Neural crest cell (in vitro differentiated cells): ENCODE data around the gene MTHFD1L. TPM values are rescaled to one million over a fixed set of nuclear protein-coding genes. Genes with fewer than 3 reads are reported as not detected.

Experiments used
- DNase-seq: peaks from one replicate; pipeline ENCODE4 v3.0.0; 2021; ENCODE audit warnings: low read depth, mixed read lengths, low spot score
- H3K27ac Mint-ChIP-seq: one replicate; pipeline ENCODE4 v1.8.0; 2021; ENCODE audit warnings: mild to moderate bottlenecking, mixed read lengths; ENCODE audit not compliant: unreplicated experiment
- H3K27me3 Mint-ChIP-seq: 2 replicates; pipeline ENCODE4 v1.8.0; 2021; ENCODE audit warnings: low read depth, mild to moderate bottlenecking, mixed read lengths
- H3K36me3 Mint-ChIP-seq: 2 replicates; pipeline ENCODE4 v1.8.0; 2021; ENCODE audit warnings: low read depth, mild to moderate bottlenecking, mixed read lengths
- H3K4me1 Mint-ChIP-seq: 2 replicates; pipeline ENCODE4 v1.8.0; 2021; ENCODE audit warnings: mixed read lengths
- H3K4me3 Mint-ChIP-seq: one replicate; pipeline ENCODE4 v1.8.0; 2021; ENCODE audit warnings: mild to moderate bottlenecking, mixed read lengths
- H3K9me3 Mint-ChIP-seq: 2 replicates; pipeline ENCODE4 v1.8.0; 2021; ENCODE audit warnings: mixed read lengths
- total RNA-seq: library from RNA; stranded (reverse); gene quantifications from 2 replicates; pipeline ENCODE4 v1.2.1, GENCODE V29; 2021
- TF ChIP-seq, protein P1 (sequence below): fragments of 200-600 bp; sonication (generic); conservative IDR thresholded peaks from 2 replicates; pipeline ENCODE4 v1.5.0; 2021; ENCODE audit warnings: antibody characterized with exemption, mild to moderate bottlenecking

The MTHFD1L gene
- total RNA-seq, 1 donor from 2014 or later = 71.3 TPM

DNA sequence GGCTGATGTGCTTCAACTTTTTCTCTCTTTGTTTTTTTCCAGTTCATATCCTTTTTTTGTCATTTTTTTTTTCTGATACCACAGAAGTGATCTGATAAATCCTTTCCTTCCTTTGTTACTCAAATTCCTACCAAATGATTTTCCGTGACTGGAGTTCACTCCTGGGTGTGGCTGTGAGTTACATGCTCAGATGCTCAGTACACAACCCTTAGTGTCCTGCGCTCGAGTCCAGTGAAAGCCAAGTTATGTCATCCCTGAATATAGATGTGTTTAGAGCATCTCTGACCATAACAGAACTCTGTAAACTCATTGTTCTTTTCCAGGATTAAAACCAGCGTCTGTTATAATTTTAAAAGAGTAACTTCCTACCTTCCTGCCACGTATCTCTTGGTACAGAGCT lies 227.1 kb downstream of the MTHFD1L start:
- Mint-ChIP-seq H3K4me3 (no peak overlapping the region), H3K4me1 (peaks cover 16% of the 10 kb centered on the region), H3K27ac (no peak overlapping the region), H3K36me3 (peaks cover 32% of the 10 kb centered on the region), H3K27me3 (no peaks in the 10 kb centered on the region), H3K9me3 (no peaks in the 10 kb centered on the region)
- no peak for DNase-seq
- TF ChIP-seq, protein P1, sequence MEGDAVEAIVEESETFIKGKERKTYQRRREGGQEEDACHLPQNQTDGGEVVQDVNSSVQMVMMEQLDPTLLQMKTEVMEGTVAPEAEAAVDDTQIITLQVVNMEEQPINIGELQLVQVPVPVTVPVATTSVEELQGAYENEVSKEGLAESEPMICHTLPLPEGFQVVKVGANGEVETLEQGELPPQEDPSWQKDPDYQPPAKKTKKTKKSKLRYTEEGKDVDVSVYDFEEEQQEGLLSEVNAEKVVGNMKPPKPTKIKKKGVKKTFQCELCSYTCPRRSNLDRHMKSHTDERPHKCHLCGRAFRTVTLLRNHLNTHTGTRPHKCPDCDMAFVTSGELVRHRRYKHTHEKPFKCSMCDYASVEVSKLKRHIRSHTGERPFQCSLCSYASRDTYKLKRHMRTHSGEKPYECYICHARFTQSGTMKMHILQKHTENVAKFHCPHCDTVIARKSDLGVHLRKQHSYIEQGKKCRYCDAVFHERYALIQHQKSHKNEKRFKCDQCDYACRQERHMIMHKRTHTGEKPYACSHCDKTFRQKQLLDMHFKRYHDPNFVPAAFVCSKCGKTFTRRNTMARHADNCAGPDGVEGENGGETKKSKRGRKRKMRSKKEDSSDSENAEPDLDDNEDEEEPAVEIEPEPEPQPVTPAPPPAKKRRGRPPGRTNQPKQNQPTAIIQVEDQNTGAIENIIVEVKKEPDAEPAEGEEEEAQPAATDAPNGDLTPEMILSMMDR = no peak

DNA sequence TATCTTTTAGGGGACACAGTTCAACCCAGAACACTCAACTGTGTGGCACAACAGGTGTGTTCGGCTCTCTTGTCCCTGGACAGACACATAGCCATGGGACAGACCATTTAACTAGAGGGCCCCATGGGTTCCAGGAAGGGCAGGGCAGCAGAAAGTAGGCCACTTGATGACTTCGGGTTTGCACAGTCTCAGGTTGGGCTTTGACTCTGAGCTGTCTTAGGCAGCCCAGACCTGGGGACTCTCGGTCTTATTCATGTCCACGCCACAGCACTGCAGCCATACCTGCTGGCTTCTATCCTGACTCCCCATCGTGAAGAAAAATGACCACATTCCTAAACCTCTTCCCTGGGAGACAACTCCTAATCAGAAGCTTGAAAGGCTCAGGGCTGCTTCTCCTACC lies 228.2 kb downstream of the MTHFD1L start:
- no peak overlapping the region for H3K4me3 Mint-ChIP-seq
- peaks cover 8% of the 10 kb centered on the region for H3K4me1 Mint-ChIP-seq
- no peak overlapping the region for H3K27ac Mint-ChIP-seq
- no peak for DNase-seq
- H3K27me3 Mint-ChIP-seq = no peaks in the 10 kb centered on the region
- H3K9me3 Mint-ChIP-seq = no peaks in the 10 kb centered on the region
- TF ChIP-seq, protein P1 = no peak
- peaks cover 27% of the 10 kb centered on the region for H3K36me3 Mint-ChIP-seq

DNA sequence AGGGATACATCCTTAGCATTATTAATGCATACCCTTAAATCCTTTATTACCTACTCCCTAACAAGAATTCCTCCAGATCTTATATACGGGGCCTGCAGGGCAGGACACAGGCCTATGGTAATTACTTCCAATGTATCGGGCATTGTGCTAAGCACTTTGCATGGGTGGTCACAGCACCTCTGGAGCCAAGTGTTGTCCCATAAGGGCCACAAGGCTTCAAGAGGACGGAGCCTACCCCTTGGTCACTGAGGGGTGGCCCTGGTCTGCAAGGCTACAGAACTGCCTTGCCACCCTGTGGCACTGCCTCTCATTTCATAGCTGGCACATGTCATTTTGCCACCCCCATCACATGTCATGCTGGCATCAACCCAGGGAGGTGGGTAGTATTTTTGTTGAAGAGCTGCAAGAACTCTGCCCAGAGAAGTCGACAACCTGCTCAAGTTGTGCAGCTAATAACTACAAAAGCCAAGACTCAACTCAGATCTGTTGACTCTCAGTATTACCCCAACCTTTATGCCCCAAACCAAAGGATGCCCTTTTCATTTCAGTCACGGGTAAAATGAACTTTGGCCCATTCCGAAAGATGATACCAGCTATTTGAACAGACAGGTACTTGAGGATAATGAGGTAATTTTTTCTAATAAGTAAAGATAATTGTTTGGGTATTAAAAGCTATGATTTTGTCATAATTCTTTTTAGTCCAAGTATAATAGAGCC lies 230.2 kb downstream of the MTHFD1L start:
- Mint-ChIP-seq H3K36me3 (peaks cover 34% of the 10 kb centered on the region), H3K27me3 (no peaks in the 10 kb centered on the region), H3K27ac (no peak overlapping the region), H3K4me1 (peaks cover 8% of the 10 kb centered on the region), H3K9me3 (peaks cover 2% of the 10 kb centered on the region), H3K4me3 (no peak overlapping the region)
- TF ChIP-seq, protein P1 = no peak
- DNase-seq = no peak

DNA sequence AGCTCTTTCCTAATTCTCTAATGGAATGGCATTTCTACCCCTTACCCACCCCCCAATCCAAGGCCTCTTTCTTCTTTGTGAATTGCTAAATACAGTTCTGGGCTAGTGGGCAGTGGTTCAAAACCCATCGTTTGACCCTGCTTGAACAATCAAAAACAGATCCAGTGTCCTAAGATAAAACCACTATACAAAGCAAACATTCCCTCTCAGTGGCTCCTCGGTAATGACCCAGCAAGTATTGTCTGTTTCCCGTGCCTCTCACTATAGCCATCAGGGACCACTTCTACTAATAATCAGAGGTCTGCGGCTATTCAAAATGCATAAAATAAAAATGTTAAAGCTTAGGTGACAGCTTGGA lies 230.7 kb downstream of the MTHFD1L start:
- Mint-ChIP-seq H3K9me3 (peaks cover 2% of the 10 kb centered on the region), H3K36me3 (peaks cover 36% of the 10 kb centered on the region), H3K27ac (no peak overlapping the region), H3K4me3 (no peak overlapping the region), H3K4me1 (peaks cover 10% of the 10 kb centered on the region), H3K27me3 (no peaks in the 10 kb centered on the region)
- TF ChIP-seq, protein P1 = no peak
- DNase-seq = no peak

DNA sequence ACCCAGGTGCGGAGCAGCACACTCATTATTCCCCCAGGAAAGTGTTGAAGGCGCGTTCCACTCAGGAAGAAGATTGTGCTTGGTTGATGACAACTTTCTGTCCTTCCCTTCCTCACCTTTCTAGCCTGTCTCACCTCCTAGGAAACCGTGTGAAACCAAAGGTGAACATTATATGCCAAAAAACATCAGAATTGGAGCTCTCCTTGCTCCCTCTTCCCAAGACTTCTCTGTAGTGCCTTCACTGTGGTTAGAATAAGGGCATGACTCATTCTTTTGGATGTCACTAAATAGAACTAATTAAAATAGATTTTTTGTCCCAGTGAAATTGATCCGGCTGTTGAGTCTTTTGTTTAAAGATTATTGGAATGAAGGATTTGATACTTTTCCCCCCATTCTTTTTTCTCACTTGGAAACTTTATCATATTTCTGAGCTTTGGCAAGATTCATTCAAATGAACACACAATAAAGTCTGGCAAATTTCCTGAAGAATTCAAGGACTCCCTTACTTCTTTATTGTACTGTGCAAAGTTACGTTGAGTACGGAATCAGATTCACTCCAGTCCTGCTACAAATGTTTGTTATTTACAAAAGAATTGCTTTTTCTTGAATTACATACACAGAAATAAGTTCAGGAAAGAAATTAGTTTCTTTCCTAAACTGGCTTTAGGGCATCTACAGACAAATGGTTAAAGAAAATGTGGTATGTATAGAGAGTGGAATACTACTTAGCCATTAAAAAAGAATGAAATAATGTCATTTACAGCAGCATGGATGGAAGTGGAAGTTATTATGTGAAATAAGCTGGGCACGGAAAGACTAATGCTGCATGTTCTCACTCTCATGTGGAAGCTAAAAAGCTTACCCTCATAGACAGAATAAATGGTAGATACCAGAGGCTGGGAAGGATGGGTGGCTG lies 231.4 kb downstream of the MTHFD1L start:
- H3K27ac Mint-ChIP-seq = no peak overlapping the region

More for the DNA sequence above, 231.4 kb downstream of the MTHFD1L start:
- peaks cover 37% of the 10 kb centered on the region for H3K36me3 Mint-ChIP-seq
- DNase-seq = no peak
- no peaks in the 10 kb centered on the region for H3K27me3 Mint-ChIP-seq
- TF ChIP-seq, protein P1 = no peak
- H3K9me3 Mint-ChIP-seq = peaks cover 2% of the 10 kb centered on the region
- H3K4me1 Mint-ChIP-seq = peaks cover 18% of the 10 kb centered on the region
- H3K4me3 Mint-ChIP-seq = no peak overlapping the region
